Measurements from ENCODE around the gene EMC8.

EMC8 gene

DNA sequence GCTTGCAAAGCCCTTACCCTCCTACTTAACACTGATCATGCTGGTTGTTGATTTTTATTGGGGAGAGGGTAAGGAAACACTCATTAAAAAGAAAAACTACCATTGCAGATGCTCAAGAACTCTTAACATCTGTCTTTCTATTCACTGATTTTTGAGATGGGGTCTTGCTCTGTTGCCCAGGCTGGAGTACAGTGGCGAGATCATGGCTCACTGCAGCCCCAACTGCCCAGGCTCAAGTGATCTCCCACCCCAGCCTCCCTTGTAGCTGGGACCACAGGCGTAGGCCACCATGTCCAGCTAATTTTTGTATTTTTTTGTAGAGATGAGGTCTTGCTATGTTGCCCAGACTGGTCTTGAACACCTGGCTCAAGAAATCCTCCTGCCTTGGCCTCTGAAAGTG lies 14.5 kb downstream of the EMC8 start:
- no peak for DNase-seq (ENCODE audit: low read depth)

DNA sequence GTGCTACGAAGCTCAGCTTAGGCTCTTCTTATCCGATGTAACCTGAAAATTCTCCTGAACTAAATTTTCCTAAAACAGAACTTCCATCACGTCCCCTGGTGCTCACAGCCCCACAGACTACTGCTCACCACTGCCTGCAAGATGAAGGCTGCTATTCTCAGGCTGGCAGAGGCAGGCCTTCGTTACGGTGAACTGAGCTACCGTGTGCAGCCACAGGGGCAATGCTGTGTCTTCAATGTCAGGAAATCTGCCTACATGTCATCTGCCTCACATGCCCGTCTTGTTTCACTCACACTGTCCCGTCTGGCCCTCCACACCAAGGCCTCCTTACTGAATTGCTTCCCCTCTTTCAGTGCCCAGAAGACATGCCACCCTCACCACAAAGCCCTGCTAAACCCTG lies 15.9 kb downstream of the EMC8 start:
- no peak for DNase-seq (ENCODE audit: low read depth)

DNA sequence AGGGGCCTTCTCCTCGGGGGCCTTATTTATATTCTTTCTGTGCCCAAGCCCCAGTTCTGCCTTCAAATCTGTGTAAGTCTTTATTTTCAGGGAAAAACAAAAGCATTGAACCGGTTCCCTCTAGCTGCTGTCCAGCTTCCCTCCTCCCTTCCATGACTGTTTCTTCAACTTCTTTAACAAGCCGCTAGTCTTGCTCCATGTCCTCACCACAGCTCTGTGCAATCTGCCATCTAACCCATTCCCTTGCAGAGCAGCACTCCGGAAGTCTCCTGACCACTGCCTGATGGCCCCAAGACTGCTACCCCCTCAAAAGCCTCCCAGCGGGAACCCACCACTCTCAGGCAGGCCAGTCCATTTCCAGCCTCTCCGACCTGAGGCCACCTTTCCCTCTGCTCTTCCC lies 16.9 kb downstream of the EMC8 start:
- no peak for DNase-seq (ENCODE audit: low read depth)

DNA sequence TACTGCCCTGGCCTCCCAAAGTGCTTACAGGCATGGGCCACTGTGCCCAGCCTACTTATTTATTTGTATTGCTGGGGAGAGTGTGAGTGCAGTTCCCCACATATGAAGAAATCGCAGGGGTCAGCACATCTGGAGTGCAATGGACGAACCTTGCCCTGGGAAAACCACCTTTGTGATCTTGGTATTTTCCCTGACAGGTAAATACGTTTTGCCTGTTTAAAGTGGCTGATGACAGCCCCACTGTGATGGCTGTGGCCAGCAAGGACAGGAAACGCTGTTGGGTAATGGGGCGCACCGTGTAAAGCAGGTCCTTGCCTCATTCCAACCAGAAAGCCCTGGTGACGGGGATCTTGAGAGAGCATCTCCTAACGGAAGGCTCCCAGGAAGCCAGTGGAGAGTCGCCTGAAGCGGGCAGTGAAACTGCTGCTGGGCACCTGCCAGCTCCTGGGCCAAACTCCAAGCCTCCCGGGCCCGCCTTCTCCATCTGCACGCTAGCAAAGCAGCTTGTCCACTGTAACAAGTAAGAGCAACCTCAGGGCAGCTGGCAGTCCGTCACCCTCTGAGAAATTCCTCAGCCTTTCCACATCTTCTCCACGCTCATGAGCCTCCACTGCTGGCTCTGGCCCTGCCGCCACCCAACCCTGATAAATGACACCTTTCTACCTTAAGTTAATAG lies 17.5 kb downstream of the EMC8 start:
- DNase-seq (ENCODE audit: low read depth) = no peak

DNA sequence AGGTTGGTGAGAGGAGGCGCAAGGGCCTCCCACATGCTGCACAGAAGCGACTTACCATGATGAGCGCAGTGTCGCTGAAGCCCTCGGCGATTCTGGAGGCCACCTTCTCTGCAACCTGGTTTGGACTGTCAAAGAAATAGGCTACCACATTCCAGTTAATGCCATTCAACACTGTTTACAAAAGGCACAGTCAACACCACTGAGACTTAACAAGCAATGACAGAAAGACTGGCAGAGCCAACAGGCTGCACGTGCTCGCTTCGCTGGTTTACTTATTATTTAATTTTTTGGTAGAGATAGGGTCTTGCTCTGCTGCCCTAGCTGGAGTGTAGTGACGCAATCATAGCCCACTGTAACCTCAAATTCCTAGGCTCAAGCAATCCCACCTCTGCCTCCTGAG lies 18.2 kb downstream of the EMC8 start:
- no peak for DNase-seq (ENCODE audit: low read depth)

DNA sequence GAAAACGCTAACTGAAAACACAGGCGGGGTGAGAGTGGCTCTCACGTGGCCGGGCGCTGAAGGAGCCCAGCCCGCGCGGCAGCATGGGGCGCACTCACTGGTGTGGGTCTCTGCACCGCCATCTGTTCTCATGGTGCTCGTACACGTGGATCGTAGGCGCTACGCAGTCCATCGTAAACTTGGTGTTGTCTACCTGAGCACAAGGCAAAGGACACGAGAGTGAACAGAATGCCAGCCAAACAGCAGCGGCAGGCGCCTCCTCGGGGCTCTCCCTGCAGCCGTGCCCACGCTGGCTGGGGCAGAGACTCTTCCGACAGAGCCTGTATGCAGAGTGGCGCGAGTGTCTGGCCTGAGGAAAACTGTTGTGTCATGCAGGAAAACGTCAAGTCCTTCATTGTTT lies 19.1 kb downstream of the EMC8 start:
- no peak for DNase-seq (ENCODE audit: low read depth)

DNA sequence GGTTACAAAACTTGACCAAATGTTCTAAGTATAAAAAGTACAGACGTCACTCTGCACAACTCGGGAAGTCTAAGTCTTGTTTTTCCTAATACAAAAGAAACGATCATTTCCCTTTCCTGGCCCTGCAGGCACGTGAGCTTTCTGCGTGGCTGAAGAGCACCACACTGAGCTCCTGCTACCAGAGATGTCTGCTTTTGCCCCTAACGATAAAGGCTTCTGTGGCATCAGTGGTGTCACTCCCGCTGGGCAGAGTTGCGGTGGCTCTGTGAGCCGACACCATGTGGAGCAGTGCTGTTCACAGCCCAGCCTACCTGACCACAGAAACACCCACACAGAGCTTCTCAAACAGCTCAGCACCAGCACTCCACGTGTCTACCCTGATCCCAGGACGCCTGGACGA lies 20.5 kb downstream of the EMC8 start:
- DNase-seq (ENCODE audit: low read depth) = no peak

DNA sequence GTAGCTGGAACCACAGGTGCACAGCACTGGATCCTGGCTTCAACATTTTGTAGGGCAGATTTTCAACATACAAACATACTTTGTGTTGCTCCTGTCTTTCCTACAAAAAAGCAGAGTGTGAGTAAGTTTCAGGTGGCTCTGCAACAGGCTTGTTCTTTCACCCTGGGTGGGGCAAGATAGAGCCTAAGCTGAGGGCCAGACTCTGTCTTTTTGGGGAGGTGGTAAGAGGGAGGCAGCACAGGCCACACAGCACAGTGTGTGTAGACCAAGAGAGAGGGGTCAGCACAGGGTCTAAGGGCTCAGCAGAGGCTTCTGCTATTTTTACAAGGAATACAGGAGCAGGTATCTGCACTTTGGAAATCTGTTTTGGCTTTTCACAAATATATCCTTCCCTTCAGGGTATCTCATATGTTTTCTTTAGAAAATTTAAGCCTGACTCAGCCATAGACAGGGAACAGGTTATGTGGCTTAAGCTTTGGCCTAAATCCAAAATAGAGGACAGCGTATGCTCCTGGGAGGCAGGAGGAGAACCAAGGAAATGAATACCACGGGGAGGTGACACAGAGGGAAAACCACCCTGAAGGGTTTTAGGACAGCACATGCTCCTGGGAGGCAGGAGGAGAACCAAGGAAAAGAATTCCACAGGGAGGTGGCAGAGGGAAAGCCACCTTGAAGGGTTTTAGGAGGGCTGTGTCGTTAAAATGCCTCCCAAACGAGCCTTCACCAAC lies 21.6 kb downstream of the EMC8 start:
- peak; percentile 84 for DNase-seq (ENCODE audit: low read depth)

DNA sequence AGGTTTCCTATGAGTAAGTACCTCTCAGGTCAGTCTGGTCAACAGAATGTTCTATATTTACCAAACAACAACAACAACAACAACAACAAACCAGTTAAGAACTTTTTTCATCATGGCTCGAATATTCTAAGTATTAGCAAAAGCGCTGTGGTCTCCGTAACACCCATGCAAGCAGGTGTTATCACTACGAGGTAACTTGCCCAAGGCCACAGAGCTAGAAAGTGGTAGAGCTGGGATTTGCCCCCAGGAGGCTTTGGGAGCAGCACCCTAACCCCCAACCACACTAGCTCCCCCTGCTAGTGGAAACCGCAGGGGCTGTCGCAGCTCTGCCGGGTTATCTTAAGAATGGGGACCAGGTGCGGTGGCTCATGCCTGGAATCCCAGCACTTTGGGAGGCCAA lies 24.5 kb downstream of the EMC8 start:
- DNase-seq (ENCODE audit: low read depth) = no peak

DNA sequence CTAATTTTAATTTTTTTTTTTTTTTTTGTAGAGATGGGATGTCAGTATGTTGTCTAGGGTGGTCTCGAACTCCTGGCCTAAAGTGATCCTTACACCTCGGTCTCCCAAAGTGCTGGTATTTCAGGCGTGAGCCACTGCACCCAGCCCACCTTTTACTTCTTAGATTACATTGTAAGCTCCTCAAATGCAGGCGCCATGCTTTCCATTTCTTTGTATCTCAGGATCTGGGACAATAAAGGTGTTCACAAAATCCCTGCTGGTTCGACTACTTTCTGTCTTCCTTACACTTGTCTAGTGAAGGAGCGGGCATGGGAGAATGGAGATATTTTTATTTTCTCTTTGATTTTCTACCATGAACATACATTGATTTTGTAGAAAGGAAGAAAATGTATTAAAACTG lies 25.2 kb downstream of the EMC8 start:
- DNase-seq (ENCODE audit: low read depth) = no peak

DNA sequence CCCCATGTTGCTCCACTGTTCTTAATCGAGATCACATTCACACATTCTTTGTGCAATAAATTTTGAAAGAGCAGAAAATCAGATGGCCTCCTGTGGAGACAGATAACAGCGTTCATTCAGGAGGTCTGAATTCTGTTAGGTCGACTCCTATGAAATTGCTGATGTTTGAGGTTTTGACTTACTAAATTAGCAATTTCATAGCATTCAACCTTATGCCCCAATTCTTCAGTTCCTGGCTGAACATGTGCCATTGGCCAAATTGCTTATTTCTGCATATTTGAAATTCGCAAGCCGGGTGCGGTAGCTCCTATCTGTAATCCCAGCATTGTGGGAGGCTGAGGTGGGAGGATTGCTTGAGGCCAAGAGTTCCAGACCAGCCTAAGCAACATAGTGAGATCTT lies 26.3 kb downstream of the EMC8 start:
- DNase-seq (ENCODE audit: low read depth) = no peak

DNA sequence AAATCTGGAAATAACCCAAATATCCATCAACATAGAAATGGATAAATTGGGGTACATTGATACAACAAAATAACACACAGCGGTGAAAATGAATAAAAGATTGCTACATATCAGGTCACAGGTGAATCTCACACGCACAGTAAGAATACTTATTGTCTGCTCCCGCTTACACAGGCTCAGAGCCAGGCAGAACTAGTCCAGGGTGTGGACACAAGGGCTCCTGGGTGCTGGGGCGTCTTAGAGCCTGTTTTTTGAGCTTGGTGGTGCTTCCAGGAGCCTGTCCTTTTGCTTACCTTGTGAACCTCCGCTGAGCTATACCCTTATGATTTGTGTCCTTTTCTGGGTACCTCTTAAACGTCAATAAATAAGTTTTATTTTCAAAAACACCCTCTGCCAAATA lies 28.6 kb downstream of the EMC8 start:
- DNase-seq (ENCODE audit: low read depth) = no peak

DNA sequence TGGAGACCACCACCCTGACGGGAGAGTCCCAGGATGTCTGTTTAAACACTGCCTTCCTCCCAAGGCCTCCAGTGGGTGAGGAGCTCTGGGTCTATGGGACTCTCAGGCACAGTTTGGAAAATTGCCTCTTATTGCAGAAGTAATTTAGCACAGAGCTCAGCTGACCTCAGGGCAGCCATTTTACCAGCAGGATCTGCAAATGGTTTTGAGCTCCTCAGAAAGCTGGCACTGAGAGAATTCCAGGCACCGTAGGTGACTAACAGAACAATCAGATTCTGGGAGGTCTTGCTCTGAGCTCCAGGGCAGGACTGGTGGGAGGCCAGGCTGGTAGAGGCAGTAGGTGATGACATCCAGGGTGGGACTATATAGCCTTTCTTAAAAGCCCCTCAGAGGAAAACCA lies 31.1 kb downstream of the EMC8 start:
- DNase-seq (ENCODE audit: low read depth) = no peak

DNA sequence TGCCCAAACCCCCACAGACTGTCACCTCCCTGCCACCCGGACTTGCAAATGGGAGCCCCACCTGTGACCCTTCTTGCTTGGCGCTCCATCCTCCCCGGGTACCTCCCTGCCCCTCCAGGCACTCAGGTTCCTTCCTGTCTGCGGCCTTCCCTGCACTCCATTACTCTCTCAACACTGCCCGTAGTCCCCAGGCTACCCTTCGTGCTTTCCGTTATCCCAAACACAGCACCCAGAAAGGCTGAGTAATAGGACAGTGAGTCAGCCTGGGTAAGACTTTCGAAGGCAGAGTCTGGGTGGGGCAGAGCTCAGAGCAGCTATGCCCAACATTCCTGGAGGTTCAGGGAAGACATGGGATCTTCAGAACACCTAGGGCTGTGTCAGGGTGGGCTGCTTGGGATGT lies 31.8 kb downstream of the EMC8 start:
- DNase-seq (ENCODE audit: low read depth) = peak; percentile 95

DNA sequence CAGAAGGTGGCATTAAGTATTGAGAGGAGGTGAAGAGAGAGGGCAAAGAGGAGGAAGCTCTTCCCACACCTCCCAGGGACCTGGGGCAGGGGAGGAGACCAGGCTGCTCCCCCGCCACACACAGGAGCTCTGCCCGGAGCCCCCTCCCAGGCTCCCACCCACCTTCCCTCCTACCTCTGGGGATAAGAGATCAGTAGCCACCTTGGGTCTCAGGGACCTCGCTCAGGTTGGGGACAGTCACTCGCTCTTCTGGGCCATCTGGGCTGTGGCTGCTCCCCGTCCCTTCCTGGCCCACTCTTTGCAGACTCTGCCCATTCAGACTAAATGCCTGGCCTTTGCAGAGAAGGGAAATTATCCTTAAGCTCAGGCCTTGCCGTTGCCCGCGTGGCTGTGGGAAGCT lies 33.6 kb downstream of the EMC8 start:
- DNase-seq (ENCODE audit: low read depth) = no peak

DNA sequence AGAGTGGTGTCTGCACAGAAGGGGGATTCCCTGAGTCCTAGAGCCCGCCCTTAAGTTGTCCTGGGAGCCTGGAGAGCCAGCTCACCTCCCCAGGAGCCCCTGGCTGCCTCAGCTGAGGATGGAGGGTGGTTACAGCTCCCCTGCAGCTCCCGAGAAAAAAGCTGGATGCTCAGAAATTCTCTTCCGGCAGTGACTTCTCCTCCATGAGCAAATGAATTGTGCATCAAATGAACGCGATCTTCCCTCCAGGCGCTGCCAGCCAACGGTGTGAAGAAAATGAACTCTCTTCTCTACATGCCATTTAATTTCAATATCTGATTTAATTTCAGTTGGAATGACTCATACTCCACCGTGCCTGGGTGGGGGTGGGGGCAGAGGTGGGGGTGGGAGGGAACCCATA lies 34.1 kb downstream of the EMC8 start:
- DNase-seq (ENCODE audit: low read depth) = no peak

DNA sequence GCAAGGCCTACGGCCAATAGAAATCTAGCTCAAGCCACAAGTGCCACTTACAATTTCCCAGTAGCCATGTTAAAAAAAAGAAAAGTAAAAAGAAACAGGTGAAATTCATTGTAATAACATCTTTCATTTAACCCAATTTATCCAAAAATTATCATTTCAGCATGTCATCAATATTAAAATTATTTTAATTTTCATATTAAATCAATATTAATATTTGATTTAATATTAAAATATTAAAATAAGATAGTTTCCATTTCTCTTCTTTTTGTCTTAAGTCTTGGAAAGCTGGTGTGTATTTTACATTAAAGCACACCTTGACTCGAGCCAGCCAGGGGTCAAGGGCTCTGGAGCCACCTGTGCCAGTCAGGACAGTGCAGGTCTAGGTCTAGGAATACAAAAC lies 35.7 kb downstream of the EMC8 start:
- DNase-seq (ENCODE audit: low read depth) = no peak

DNA sequence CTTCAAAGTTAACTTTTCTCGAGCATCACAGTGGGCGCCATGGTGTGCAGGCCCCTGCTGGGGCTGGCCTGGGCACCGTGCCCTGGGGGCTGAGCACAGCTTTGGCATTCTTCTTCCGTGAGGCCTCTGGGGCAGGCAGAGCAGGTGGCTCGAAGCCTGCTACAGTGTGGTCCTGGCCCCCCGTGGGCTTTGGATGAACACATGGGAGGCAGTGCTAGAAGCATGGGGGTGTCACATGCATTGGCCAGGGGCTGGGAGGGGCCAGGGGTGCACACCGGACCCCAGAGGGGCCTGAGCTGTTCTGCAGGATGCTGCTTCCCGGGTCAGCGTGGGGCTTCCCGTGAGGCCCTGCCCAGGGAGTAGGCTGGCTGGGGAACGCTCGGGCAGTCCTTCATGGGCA lies 36.4 kb downstream of the EMC8 start:
- no peak for DNase-seq (ENCODE audit: low read depth)

DNA sequence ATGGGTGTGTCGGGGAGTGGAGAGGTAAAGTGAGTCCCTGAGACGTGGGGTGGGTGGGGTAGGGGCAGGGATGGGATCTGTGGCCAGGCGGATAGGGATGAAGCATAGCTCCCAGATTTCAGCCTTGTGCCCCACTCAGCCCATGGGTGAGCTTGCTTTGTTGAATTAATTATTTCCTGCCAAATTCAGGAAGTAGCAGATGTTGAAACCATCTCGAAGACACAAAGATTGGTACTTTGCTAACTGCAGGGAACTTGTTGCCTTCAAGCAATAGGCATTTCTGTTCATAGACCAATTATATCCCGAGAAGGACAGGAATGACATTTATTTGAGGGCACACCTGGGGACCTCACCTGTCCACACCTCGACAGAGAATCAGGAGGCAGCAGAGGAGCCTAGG lies 37.5 kb downstream of the EMC8 start:
- no peak for DNase-seq (ENCODE audit: low read depth)

DNA sequence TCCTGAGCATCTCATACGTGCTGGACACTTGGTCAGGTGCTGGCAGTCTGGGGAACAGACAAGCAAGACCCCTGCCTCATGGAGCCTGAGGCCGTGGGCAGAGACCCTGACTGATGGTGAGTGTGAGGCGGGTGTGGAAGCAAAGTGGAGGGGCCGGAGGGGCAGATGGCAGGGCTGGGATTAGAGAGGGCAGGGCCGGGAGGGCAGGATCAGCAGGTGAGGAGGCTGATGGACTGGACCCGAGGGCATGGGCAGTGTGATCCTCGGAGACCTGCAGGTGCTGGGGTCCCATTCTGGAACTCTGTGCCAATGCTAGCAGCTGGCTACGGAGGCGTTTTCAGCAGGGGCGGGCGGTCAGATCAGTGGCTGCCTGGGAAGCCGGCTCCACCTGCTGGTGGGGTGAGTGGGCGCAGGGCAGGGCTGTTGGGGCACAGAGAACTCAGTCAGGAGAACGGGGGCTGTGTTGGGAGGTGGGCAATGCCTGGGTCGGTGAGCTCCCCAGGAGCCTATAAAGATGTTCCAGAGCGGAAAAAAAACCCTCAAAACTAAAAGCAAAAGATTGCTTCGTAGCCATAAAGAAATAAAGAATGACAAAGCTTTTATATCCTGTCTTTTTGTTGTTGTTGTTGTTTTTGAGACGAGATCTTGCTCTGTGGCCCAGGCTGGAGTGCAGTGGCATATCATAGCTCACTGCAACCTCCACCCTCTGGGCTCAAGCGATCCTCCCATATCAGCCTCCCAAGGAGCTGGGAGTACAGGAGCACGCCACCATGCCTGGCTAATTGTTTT lies 39.5 kb downstream of the EMC8 start:
- no peak for DNase-seq (ENCODE audit: low read depth)

DNA sequence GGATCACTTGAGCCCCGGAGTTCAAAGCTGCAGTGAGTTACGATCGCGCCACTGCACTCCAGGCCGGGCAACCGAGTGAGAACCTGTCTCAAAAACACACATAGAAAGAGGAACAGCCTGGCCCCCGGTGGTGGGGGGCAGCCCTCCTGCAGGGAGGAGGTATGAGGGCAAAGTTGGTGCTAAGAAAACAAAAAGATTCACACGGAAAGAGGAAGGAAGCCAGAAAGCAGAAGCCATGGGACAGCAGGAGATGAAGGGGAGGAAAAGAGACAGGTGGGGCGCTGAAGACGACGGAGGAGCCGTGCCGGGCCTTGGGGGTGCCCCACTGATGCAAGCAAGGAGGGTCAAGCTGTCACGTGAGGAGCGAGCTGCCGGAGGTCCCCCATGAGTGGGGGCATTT lies 40.2 kb downstream of the EMC8 start:
- no peak for DNase-seq (ENCODE audit: low read depth)

DNA sequence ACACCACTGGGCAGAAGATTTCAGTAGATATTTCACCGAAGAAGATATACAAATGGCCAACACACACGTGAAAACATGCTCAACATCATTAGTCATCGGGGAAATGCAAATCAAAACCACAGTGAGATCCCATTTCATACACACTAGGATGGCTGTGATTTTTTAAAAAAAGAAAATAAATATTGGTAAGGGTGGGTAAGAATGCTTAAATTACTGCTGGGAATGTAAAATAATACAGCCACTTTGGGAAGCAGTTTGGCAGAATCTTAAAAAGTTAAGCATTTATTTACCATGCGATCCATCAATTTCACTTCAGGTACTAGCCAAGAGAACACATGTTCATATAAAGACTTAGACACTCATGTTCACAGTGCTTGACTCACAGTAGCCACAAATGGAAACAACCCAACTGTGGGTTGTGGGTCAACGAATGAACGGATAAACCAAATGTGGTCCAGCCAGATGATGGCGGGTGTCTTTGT lies 42.0 kb downstream of the EMC8 start:
- DNase-seq (ENCODE audit: low read depth) = peak; percentile 83
